ENCODE measurements around the gene CTDSPL2. TPM values are rescaled to one million over a fixed set of nuclear protein-coding genes. Genes with fewer than 3 reads are reported as not detected.
"Not testable (repeated sequence)": the region's sequence is repeated elsewhere in the genome, so short reads cannot be mapped to it uniquely, and the experiment has no call there.

CTDSPL2 gene
- total RNA-seq, 1 donor from 2014 or later = 40.4 TPM

- Histone ChIP-seq H3K27ac (ENCODE audit: low read depth, low read length) (no peak overlapping the region), H3K79me2 (ENCODE audit: insufficient read depth, low read length) (peaks cover 100% of the 10 kb centered on the region), H3K4me1 (ENCODE audit: insufficient read depth, low read length) (peaks cover 20% of the 10 kb centered on the region), H3K27me3 (ENCODE audit: insufficient read depth, low read length) (no peaks in the 10 kb centered on the region), H2AFZ (ENCODE audit: low read depth, low read length) (no peak overlapping the region), H3K9me3 (ENCODE audit: insufficient read depth, low read depth, low read length) (no peaks in the 10 kb centered on the region), H3K9ac (ENCODE audit: low read length) (no peak overlapping the region), H3K4me2 (ENCODE audit: low read length) (peak overlapping the region; percentile 21), H4K20me1 (ENCODE audit: insufficient read depth, low read length) (peaks cover 89% of the 10 kb centered on the region), H3K36me3 (ENCODE audit: insufficient read depth, low read length) (peaks cover 13% of the 10 kb centered on the region), H3K4me3 (ENCODE audit: insufficient read depth, low read depth, low read length) (no peak overlapping the region)
- H3K36me3 Mint-ChIP-seq (ENCODE audit: low read depth, unreplicated experiment) = peaks cover 11% of the 10 kb centered on the region
- no peaks in the 10 kb centered on the region for H3K9me3 Mint-ChIP-seq (ENCODE audit: unreplicated experiment)
- TF ChIP-seq CTCF (IDR thresholded peaks at IDR 0.05; ENCODE audit: insufficient read depth, low read depth, low read length) = peak; percentile 41
- TF ChIP-seq EZH2 (IDR thresholded peaks at IDR 0.05; ENCODE audit: insufficient read depth, low read length) = no peak
- H3K4me3 Mint-ChIP-seq (ENCODE audit: unreplicated experiment) = no peak overlapping the region
- H3K27ac Mint-ChIP-seq (ENCODE audit: unreplicated experiment) = no peak overlapping the region
- FAIRE-seq (no peak), DNase-seq (ENCODE audit: low read depth) (peak; percentile 26)
- no peaks in the 10 kb centered on the region for H3K27me3 Mint-ChIP-seq (ENCODE audit: low read depth, unreplicated experiment)
- peaks cover 25% of the 10 kb centered on the region for H3K4me1 Mint-ChIP-seq (ENCODE audit: low read depth, unreplicated experiment)
Observed at GRCh38 chr15:44545913-44546802, 118.7 kb downstream of the CTDSPL2 start.

GRCh38 chr15:44549152-44549551 is 121.7 kb downstream of the CTDSPL2 start:
- not testable (repeated sequence) for H3K4me1 Mint-ChIP-seq (ENCODE audit: low read depth, unreplicated experiment); H3K27me3 ChIP-seq (ENCODE audit: insufficient read depth, low read length); H3K9me3 Mint-ChIP-seq (ENCODE audit: unreplicated experiment); H3K4me1 ChIP-seq (ENCODE audit: insufficient read depth, low read length); H3K9ac ChIP-seq (ENCODE audit: low read length); H3K4me3 Mint-ChIP-seq (ENCODE audit: unreplicated experiment); H3K36me3 Mint-ChIP-seq (ENCODE audit: low read depth, unreplicated experiment); H2AFZ ChIP-seq (ENCODE audit: low read depth, low read length); DNase-seq (ENCODE audit: low read depth); H3K27ac Mint-ChIP-seq (ENCODE audit: unreplicated experiment); H3K9me3 ChIP-seq (ENCODE audit: insufficient read depth, low read depth, low read length); H3K4me2 ChIP-seq (ENCODE audit: low read length); H3K4me3 ChIP-seq (ENCODE audit: insufficient read depth, low read depth, low read length); H3K27me3 Mint-ChIP-seq (ENCODE audit: low read depth, unreplicated experiment); H3K27ac ChIP-seq (ENCODE audit: low read depth, low read length); FAIRE-seq
- Histone ChIP-seq H4K20me1 (ENCODE audit: insufficient read depth, low read length) (peaks cover 77% of the 10 kb centered on the region), H3K36me3 (ENCODE audit: insufficient read depth, low read length) (peaks cover 24% of the 10 kb centered on the region), H3K79me2 (ENCODE audit: insufficient read depth, low read length) (peaks cover 96% of the 10 kb centered on the region)

- Histone ChIP-seq H3K27me3 (ENCODE audit: insufficient read depth, low read length) (no peaks in the 10 kb centered on the region), H2AFZ (ENCODE audit: low read depth, low read length) (no peak overlapping the region), H3K79me2 (ENCODE audit: insufficient read depth, low read length) (peaks cover 89% of the 10 kb centered on the region), H4K20me1 (ENCODE audit: insufficient read depth, low read length) (peaks cover 78% of the 10 kb centered on the region), H3K4me2 (ENCODE audit: low read length) (no peak overlapping the region), H3K27ac (ENCODE audit: low read depth, low read length) (no peak overlapping the region), H3K4me1 (ENCODE audit: insufficient read depth, low read length) (peaks cover 5% of the 10 kb centered on the region), H3K9ac (ENCODE audit: low read length) (no peak overlapping the region), H3K36me3 (ENCODE audit: insufficient read depth, low read length) (peaks cover 34% of the 10 kb centered on the region), H3K4me3 (ENCODE audit: insufficient read depth, low read depth, low read length) (no peak overlapping the region), H3K9me3 (ENCODE audit: insufficient read depth, low read depth, low read length) (no peaks in the 10 kb centered on the region)
- no peak for FAIRE-seq
- peaks cover 14% of the 10 kb centered on the region for H3K4me1 Mint-ChIP-seq (ENCODE audit: low read depth, unreplicated experiment)
- H3K36me3 Mint-ChIP-seq (ENCODE audit: low read depth, unreplicated experiment) = no peaks in the 10 kb centered on the region
- DNase-seq (ENCODE audit: low read depth) = peak; percentile 42
- no peak overlapping the region for H3K27ac Mint-ChIP-seq (ENCODE audit: unreplicated experiment)
- no peak overlapping the region for H3K4me3 Mint-ChIP-seq (ENCODE audit: unreplicated experiment)
- TF ChIP-seq CTCF (IDR thresholded peaks at IDR 0.05; ENCODE audit: insufficient read depth, low read depth, low read length) = peak; percentile 44
- TF ChIP-seq EZH2 (IDR thresholded peaks at IDR 0.05; ENCODE audit: insufficient read depth, low read length) = no peak
- H3K9me3 Mint-ChIP-seq (ENCODE audit: unreplicated experiment) = no peaks in the 10 kb centered on the region
- H3K27me3 Mint-ChIP-seq (ENCODE audit: low read depth, unreplicated experiment) = no peaks in the 10 kb centered on the region
Observed at GRCh38 chr15:44550256-44550655, 122.8 kb downstream of the CTDSPL2 start.
